ENCODE measurements around the gene SEZ6L.

Gene SEZ6L

DNA sequence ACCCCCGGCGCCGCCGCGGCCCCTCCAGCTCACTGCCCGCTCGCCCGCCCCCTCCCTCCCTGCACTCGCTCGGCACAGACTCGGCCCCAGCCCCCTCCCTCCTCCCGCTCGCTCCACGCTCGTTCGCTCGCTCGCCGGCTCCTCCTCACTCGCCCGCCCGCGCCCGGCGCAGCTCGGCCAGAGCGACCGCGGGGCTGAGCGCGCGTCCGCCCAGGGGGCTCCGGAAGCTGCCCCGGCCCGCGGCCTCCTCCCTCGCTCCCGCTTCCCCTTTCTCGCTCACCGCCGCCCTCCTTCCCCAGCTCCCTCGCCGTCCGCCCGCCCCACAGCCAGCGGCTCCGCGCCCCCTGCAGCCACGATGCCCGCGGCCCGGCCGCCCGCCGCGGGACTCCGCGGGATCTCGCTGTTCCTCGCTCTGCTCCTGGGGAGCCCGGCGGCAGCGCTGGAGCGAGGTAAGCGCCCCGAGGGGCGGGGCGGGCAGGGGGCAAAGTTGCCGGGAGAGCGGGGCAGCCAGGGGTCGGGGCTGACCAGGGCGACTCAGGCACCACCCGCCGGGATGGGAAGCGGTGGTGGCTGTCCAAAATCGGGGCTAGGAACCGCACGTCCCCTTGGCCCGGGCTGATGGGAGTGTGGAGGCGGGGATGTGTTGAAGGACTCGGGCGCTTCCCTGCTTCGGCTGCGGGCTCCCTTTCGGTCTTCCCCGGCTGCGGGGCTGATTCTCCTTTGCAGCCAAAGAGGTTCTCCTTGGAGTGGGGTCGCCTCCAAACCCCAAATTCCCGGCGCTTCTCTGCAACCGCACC lies at the start of gene SEZ6L:
Gene SEZ6L, plus strand, starts transcription at position 148 of the 797 bp plus-strand sequence. Its CDS starts 208 bp downstream, at position 356.
- TF ChIP-seq, protein P1, sequence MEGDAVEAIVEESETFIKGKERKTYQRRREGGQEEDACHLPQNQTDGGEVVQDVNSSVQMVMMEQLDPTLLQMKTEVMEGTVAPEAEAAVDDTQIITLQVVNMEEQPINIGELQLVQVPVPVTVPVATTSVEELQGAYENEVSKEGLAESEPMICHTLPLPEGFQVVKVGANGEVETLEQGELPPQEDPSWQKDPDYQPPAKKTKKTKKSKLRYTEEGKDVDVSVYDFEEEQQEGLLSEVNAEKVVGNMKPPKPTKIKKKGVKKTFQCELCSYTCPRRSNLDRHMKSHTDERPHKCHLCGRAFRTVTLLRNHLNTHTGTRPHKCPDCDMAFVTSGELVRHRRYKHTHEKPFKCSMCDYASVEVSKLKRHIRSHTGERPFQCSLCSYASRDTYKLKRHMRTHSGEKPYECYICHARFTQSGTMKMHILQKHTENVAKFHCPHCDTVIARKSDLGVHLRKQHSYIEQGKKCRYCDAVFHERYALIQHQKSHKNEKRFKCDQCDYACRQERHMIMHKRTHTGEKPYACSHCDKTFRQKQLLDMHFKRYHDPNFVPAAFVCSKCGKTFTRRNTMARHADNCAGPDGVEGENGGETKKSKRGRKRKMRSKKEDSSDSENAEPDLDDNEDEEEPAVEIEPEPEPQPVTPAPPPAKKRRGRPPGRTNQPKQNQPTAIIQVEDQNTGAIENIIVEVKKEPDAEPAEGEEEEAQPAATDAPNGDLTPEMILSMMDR (IDR thresholded peaks at IDR 0.05; ENCODE audit: borderline replicate concordance, control extremely low read depth, extremely low read depth, insufficient read depth, missing control alignments), result no peak
- peak; percentile 58 for DNase-seq (ENCODE audit: low spot score)
- in situ Hi-C loops (cut with MboI; ENCODE audit: low sequenced_read_pairs, unreplicated experiment), result no loop called here

DNA sequence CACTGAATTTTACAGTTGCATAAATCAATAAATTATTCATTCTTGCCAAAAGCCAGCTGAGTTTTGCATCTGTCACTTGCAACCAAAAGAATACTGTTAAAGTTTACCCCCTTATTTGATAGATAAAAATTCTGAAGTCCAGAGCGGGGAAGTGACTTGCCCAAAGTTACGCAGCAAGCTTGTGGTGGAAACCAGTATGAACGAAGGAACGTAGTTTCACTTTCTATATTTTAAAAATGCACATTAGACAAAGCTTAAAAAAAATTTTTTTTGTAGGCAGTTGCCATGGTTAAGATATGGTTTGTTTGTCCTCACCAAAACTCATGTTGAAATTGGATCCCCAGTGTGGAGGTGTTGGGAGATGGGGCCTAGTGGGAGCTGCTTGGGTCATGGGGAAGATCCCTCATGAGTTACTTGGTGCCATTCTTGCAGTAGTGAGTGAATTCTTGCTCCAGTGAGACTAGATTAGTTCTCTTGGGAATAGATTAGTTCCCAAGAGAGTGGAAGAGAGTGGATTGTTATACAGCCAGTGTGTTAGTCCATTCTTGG lies 46.3 kb upstream of the SEZ6L start:
- DNase-seq (ENCODE audit: low spot score), result no peak
- in situ Hi-C loops (cut with MboI; ENCODE audit: low sequenced_read_pairs, unreplicated experiment), result no loop called here
- TF ChIP-seq, protein P1 (IDR thresholded peaks at IDR 0.05; ENCODE audit: borderline replicate concordance, control extremely low read depth, extremely low read depth, insufficient read depth, missing control alignments), result no peak

- in situ Hi-C loops (cut with MboI; ENCODE audit: low sequenced_read_pairs, unreplicated experiment), result no loop called here
- DNase-seq (ENCODE audit: low spot score), result no peak
- TF ChIP-seq, protein P1 (IDR thresholded peaks at IDR 0.05; ENCODE audit: borderline replicate concordance, control extremely low read depth, extremely low read depth, insufficient read depth, missing control alignments), result no peak
Measured at GRCh38 chr22:26124991-26125725, 44.1 kb upstream of the SEZ6L start.

DNA sequence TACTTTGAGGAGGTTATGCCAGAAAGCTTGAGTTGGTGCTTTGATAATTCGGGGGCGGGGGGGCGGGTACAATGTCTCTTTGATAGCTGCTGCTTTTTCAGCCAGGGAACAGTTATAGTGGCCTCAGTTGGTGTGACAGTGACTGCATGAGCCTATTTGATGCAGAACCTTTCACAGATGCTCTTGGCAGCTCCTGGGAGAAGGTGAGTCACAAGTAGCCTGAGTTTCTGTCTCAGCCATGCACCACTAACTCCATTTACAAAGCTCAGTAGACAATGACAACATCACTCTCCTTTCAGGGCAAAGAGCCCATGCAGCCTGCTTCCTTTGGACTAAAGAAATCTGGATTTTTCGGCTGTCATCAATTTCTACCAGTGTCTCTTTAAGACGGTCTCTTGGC lies 42.1 kb upstream of the SEZ6L start:
- TF ChIP-seq, protein P1 (IDR thresholded peaks at IDR 0.05; ENCODE audit: borderline replicate concordance, control extremely low read depth, extremely low read depth, insufficient read depth, missing control alignments), result no peak
- in situ Hi-C loops (cut with MboI; ENCODE audit: low sequenced_read_pairs, unreplicated experiment), result no loop called here
- no peak for DNase-seq (ENCODE audit: low spot score)

DNA sequence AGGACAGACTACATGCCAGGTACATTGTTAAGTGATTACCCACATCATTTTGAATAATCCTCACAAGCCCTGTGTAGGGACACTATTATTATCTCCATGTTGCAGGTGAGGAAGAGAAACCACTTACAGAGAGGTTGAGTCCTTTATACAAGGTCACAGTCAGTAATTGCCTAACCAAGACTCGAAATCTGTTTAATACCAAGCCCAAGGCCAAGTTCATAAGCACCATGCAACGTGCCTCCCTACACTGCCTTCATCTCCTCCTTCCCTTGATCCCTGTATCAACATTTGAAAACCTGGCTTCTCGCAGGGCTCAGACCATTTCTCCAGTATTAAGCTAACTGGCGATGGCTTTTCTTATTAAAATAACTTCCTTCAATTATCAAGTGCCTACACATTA lies 41.7 kb upstream of the SEZ6L start:
- TF ChIP-seq, protein P1 (IDR thresholded peaks at IDR 0.05; ENCODE audit: borderline replicate concordance, control extremely low read depth, extremely low read depth, insufficient read depth, missing control alignments), result no peak
- in situ Hi-C loops (cut with MboI; ENCODE audit: low sequenced_read_pairs, unreplicated experiment), result no loop called here
- DNase-seq (ENCODE audit: low spot score), result no peak

- in situ Hi-C loops (cut with MboI; ENCODE audit: low sequenced_read_pairs, unreplicated experiment), result no loop called here
- DNase-seq (ENCODE audit: low spot score), result no peak
- TF ChIP-seq, protein P1 (IDR thresholded peaks at IDR 0.05; ENCODE audit: borderline replicate concordance, control extremely low read depth, extremely low read depth, insufficient read depth, missing control alignments), result no peak
Measured at GRCh38 chr22:26131589-26132154, 37.6 kb upstream of the SEZ6L start.

Measured in GM13976 (cell line).